ENCODE results near the gene GCLC. TPM values are rescaled to one million over a fixed set of nuclear protein-coding genes. Genes with fewer than 3 reads are reported as not detected.
"Not testable (repeated sequence)": the region's sequence is repeated elsewhere in the genome, so short reads cannot be mapped to it uniquely, and the experiment has no call there.

The GCLC gene
- total and polyA plus RNA-seq, 2 donors (not counting 1 experiment from before 2014, with no cell fraction given): 10.7 to 25.8 TPM

DNA sequence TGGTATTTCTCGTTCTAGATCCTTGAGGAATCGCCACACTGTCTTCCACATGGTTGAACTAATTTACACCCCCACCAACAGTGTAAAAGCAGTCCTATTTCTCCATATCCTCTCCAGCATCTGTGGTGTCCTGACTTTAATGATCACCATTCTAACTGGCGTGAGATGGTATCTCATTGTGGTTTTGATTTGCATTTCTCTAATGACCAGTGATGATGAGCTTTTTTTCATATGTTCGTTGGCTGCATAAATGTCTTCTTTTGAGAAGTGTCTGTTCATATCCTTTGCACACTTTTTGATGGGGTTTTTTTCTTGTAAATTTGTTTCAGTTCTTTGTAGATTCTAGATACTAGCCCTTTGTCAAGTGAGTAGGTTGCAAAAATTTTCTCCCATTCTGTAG is 64.1 kb downstream of the GCLC start:
- 100% methylated on average over 2 of the region's 4 CpGs for WGBS (ENCODE audit: insufficient coverage)
- H2AFZ ChIP-seq (ENCODE audit: insufficient read depth, low read depth, low read length, poor library complexity, severe bottlenecking); H3K27ac ChIP-seq (ENCODE audit: low read length in 2 of 2); DNase-seq; ATAC-seq (ENCODE audit: low read depth); POLR2A ChIA-PET; H3K4me3 ChIP-seq (ENCODE audit: control extremely low read depth in 1 of 5, extremely low read depth in 1 of 5, insufficient read depth in 1 of 5, low read depth in 2 of 5, low read length in 4 of 5); H3K27me3 Mint-ChIP-seq; H3K27me3 ChIP-seq (replicated peaks in 1 of 4; ENCODE audit: control extremely low read depth in 1 of 4, control insufficient read depth in 3 of 4, insufficient read depth in 4 of 4, low read length in 3 of 4); H3K9me3 ChIP-seq (ENCODE audit: control extremely low read depth in 1 of 3, control insufficient read depth in 2 of 3, insufficient read depth in 1 of 3, low read length in 2 of 3); H4K20me1 ChIP-seq (ENCODE audit: control insufficient read depth, insufficient read depth, low read length, poor library complexity, severe bottlenecking); H3K79me2 ChIP-seq (ENCODE audit: control insufficient read depth, insufficient read depth, low read length); H3K4me2 ChIP-seq (replicated peaks; ENCODE audit: low read depth, low read length, poor library complexity, severe bottlenecking); H3K36me3 ChIP-seq (replicated peaks in 1 of 2; ENCODE audit: control extremely low read depth in 1 of 2, control insufficient read depth in 1 of 2, extremely low read depth in 1 of 2, insufficient read depth in 2 of 2, low read length in 1 of 2); H3K9me3 Mint-ChIP-seq (ENCODE audit: insufficient read depth); H3K9ac ChIP-seq (ENCODE audit: low read length): not testable (repeated sequence)
- Mint-ChIP-seq H3K4me3 (peak overlapping the region; percentile 58), H3K27ac (peak overlapping the region; percentile 68), H3K4me1 (peaks cover 57% of the 10 kb centered on the region)
- peaks cover 47 to 48% of the 10 kb centered on the region in 2 donors for H3K4me1 ChIP-seq (ENCODE audit: control insufficient read depth in 2 of 2, insufficient read depth in 2 of 2, low read length in 2 of 2)
- intact Hi-C loops (cut with micrococcal nuclease): loop anchor here (5.0 to 10.0 kb wide), 3 partner anchors 123 to 486 kb away; partner anchors contain the start of genes FBXO9 and GSTA4
- CTCF ChIA-PET: interaction anchor here (0.7 to 7.5 kb wide), 5 partner anchors 13 to 310 kb away, joined by 3 to 89 read pairs (median 6); no protein-coding TSS in a partner anchor

DNA sequence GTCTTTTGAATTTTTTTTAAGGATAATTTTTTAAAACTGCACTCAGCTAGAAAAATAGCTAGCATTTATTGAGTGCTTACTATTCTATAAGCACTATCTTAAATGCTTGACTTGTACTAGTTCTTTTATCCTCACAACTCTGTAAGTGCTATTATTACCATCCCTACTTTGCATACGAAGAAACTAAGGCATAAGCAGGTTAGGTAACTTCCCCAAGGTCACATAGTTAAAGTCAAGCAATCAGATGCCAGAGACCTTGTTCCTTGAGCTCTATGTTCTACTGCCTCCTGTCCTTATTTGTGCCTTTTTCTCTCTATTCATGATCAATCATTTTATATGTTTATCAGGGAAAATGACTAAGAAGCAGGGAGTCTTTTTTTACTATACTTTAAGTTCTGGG is 65.0 kb downstream of the GCLC start:
- WGBS (ENCODE audit: insufficient coverage): 8% methylated on average over 1 of the region's 1 CpG
- H3K36me3 ChIP-seq (replicated peaks in 1 of 2; ENCODE audit: control extremely low read depth in 1 of 2, control insufficient read depth in 1 of 2, extremely low read depth in 1 of 2, insufficient read depth in 2 of 2, low read length in 1 of 2): no peaks in the 10 kb centered on the region
- H3K9me3 Mint-ChIP-seq (ENCODE audit: insufficient read depth): no peaks in the 10 kb centered on the region
- no peaks in the 10 kb centered on the region for H3K9me3 ChIP-seq (ENCODE audit: control extremely low read depth in 1 of 3, control insufficient read depth in 2 of 3, insufficient read depth in 1 of 3, low read length in 2 of 3)
- H4K20me1 ChIP-seq (ENCODE audit: control insufficient read depth, insufficient read depth, low read length, poor library complexity, severe bottlenecking): no peaks in the 10 kb centered on the region
- no peaks in the 10 kb centered on the region for H3K27me3 Mint-ChIP-seq
- H3K79me2 ChIP-seq (ENCODE audit: control insufficient read depth, insufficient read depth, low read length): peaks cover 3% of the 10 kb centered on the region
- intact Hi-C loops (cut with micrococcal nuclease): loop anchor here (5.0 to 10.0 kb wide), 3 partner anchors 123 to 485 kb away; partner anchors contain the start of genes FBXO9 and GSTA4
- DNase-seq (peak; percentile 32), ATAC-seq (ENCODE audit: low read depth) (no peak)
- peaks cover 45 to 46% of the 10 kb centered on the region in 2 donors for H3K4me1 ChIP-seq (ENCODE audit: control insufficient read depth in 2 of 2, insufficient read depth in 2 of 2, low read length in 2 of 2)
- H2AFZ ChIP-seq (ENCODE audit: insufficient read depth, low read depth, low read length, poor library complexity, severe bottlenecking): no peak overlapping the region
- peaks cover 57% of the 10 kb centered on the region for H3K4me1 Mint-ChIP-seq
- H3K4me2 ChIP-seq (replicated peaks; ENCODE audit: low read depth, low read length, poor library complexity, severe bottlenecking): peak overlapping the region; percentile 58
- H3K27ac ChIP-seq (ENCODE audit: low read length in 2 of 2): peak overlapping the region in 1 of 2 donors; percentile 61
- TF ChIP-seq, protein P1, sequence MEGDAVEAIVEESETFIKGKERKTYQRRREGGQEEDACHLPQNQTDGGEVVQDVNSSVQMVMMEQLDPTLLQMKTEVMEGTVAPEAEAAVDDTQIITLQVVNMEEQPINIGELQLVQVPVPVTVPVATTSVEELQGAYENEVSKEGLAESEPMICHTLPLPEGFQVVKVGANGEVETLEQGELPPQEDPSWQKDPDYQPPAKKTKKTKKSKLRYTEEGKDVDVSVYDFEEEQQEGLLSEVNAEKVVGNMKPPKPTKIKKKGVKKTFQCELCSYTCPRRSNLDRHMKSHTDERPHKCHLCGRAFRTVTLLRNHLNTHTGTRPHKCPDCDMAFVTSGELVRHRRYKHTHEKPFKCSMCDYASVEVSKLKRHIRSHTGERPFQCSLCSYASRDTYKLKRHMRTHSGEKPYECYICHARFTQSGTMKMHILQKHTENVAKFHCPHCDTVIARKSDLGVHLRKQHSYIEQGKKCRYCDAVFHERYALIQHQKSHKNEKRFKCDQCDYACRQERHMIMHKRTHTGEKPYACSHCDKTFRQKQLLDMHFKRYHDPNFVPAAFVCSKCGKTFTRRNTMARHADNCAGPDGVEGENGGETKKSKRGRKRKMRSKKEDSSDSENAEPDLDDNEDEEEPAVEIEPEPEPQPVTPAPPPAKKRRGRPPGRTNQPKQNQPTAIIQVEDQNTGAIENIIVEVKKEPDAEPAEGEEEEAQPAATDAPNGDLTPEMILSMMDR (IDR thresholded peaks at IDR 0.05): no peak
- TF ChIP-seq EZH2 (IDR thresholded peaks at IDR 0.05; ENCODE audit: borderline replicate concordance, insufficient read depth, low read depth, low read length, poor library complexity, severe bottlenecking): no peak
- H3K27me3 ChIP-seq (replicated peaks in 1 of 4; ENCODE audit: control extremely low read depth in 1 of 4, control insufficient read depth in 3 of 4, insufficient read depth in 4 of 4, low read length in 3 of 4): no peaks in the 10 kb centered on the region
- ChIA-PET CTCF (interaction anchor here (0.6 to 7.5 kb wide), 9 partner anchors 12 to 491 kb away, joined by 3 to 89 read pairs (median 3); no protein-coding TSS in a partner anchor), POLR2A (interaction anchor here (0.7 to 1.2 kb wide), 2 partner anchors 18 to 131 kb away, joined by 4 to 5 read pairs; partner anchors contain the start of gene ELOVL5)
- H3K9ac ChIP-seq (ENCODE audit: low read length): peak overlapping the region; percentile 20
- H3K4me3 ChIP-seq (ENCODE audit: control extremely low read depth in 1 of 5, extremely low read depth in 1 of 5, insufficient read depth in 1 of 5, low read depth in 2 of 5, low read length in 4 of 5): no peak overlapping the region
- peak overlapping the region; percentile 2 for H3K27ac Mint-ChIP-seq
- peak overlapping the region; percentile 2 for H3K4me3 Mint-ChIP-seq

Measured in B cell (primary cell).